ENCODE data around the gene RPN2. TPM values are rescaled to one million over a fixed set of nuclear protein-coding genes. Genes with fewer than 3 reads are reported as not detected.

Gene RPN2
- total RNA-seq, 1 donor from 2014 or later, result 252 TPM

- no peak for DNase-seq (ENCODE audit: low read depth)
Measured at GRCh38 chr20:37209193-37209592, 30.1 kb downstream of the RPN2 start.

- no peak for DNase-seq (ENCODE audit: low read depth)
Measured at GRCh38 chr20:37209661-37210314, 30.7 kb downstream of the RPN2 start.

- DNase-seq (ENCODE audit: low read depth), result no peak
Measured at GRCh38 chr20:37218441-37218840, 39.3 kb downstream of the RPN2 start.

GRCh38 chr20:37218976-37219375 lies 39.8 kb downstream of the RPN2 start:
- DNase-seq (ENCODE audit: low read depth), result no peak

GRCh38 chr20:37219751-37220668 lies 40.9 kb downstream of the RPN2 start:
- no peak for DNase-seq (ENCODE audit: low read depth)

- no peak for DNase-seq (ENCODE audit: low read depth)
Measured at GRCh38 chr20:37220731-37221130, 41.6 kb downstream of the RPN2 start.

GRCh38 chr20:37222086-37222485 lies 43.0 kb downstream of the RPN2 start:
- DNase-seq (ENCODE audit: low read depth), result no peak

- DNase-seq (ENCODE audit: low read depth), result peak; percentile 33
Measured at GRCh38 chr20:37223053-37223452, 43.9 kb downstream of the RPN2 start.

- no peak for DNase-seq (ENCODE audit: low read depth)
Measured at GRCh38 chr20:37225146-37225545, 46.0 kb downstream of the RPN2 start.

GRCh38 chr20:37226889-37227288 lies 47.8 kb downstream of the RPN2 start:
- peak; percentile 66 for DNase-seq (ENCODE audit: low read depth)

- DNase-seq (ENCODE audit: low read depth), result no peak
Measured at GRCh38 chr20:37228082-37228481, 49.0 kb downstream of the RPN2 start.

GRCh38 chr20:37228656-37229055 lies 49.5 kb downstream of the RPN2 start:
- DNase-seq (ENCODE audit: low read depth), result no peak

- no peak for DNase-seq (ENCODE audit: low read depth)
Measured at GRCh38 chr20:37229357-37229756, 50.2 kb downstream of the RPN2 start.

- DNase-seq (ENCODE audit: low read depth), result no peak
Measured at GRCh38 chr20:37230200-37230599, 51.1 kb downstream of the RPN2 start.

- peak; percentile 62 for DNase-seq (ENCODE audit: low read depth)
Measured at GRCh38 chr20:37231947-37232630, 53.0 kb downstream of the RPN2 start.

GRCh38 chr20:37233548-37234253 lies 54.6 kb downstream of the RPN2 start:
- peak; percentile 46 for DNase-seq (ENCODE audit: low read depth)

GRCh38 chr20:37234254-37234581 lies 55.1 kb downstream of the RPN2 start:
- DNase-seq (ENCODE audit: low read depth), result no peak

GRCh38 chr20:37235065-37235464 lies 55.9 kb downstream of the RPN2 start:
- no peak for DNase-seq (ENCODE audit: low read depth)

GRCh38 chr20:37236462-37236861 lies 57.3 kb downstream of the RPN2 start:
- no peak for DNase-seq (ENCODE audit: low read depth)

- DNase-seq (ENCODE audit: low read depth), result no peak
Measured at GRCh38 chr20:37237656-37238055, 58.5 kb downstream of the RPN2 start.

- DNase-seq (ENCODE audit: low read depth), result peak; percentile 56
Measured at GRCh38 chr20:37238426-37238825, 59.3 kb downstream of the RPN2 start.

Data from myocyte (in vitro differentiated cells).